CD14-positive monocyte (primary cell): ENCODE results near the gene SBF2. TPM values are rescaled to one million over a fixed set of nuclear protein-coding genes. Genes with fewer than 3 reads are reported as not detected.

Experiments
- DNase-seq, 3 donors: peaks; one replicate each; pipeline ENCODE4 v3.0.0-alpha.2; 2011 to 2022
- H2AFZ ChIP-seq: 2 replicates; pipeline ENCODE4 v1.6.0; 2012; ENCODE audit warnings: mild to moderate bottlenecking, low read depth, low read length, inconsistent platforms; ENCODE audit not compliant: insufficient read depth, poor library complexity, severe bottlenecking
- H3K27ac ChIP-seq, 2 donors: 1 replicate in 1 of 2; 2 replicates in 1 of 2; pipeline ENCODE4 v1.5.1; 2012 to 2013; ENCODE audit warnings: low read length in 2 of 2, control low read depth in 1 of 2, inconsistent platforms in 1 of 2, low read depth in 1 of 2, mild to moderate bottlenecking in 1 of 2
- H3K27me3 ChIP-seq, 2 donors: one replicate each; pipeline versions ENCODE4 v1.6.0 to v1.6.1; 2011 to 2013; ENCODE audit warnings: low read length in 2 of 2; ENCODE audit not compliant: control insufficient read depth in 2 of 2, insufficient read depth in 2 of 2
- H3K36me3 ChIP-seq, 2 donors: replicated peaks in 1 of 2; 1 replicate in 1 of 2; 2 replicates in 1 of 2; pipeline versions ENCODE4 v1.5.1 to v1.6.1; 2012 to 2013; ENCODE audit warnings: low read length in 2 of 2, control low read depth in 1 of 2, inconsistent platforms in 1 of 2, mild to moderate bottlenecking in 1 of 2; ENCODE audit not compliant: insufficient read depth in 2 of 2, control insufficient read depth in 1 of 2
- H3K4me1 ChIP-seq, 2 donors: 1 replicate in 1 of 2; 2 replicates in 1 of 2; pipeline versions ENCODE4 v1.5.1 to v1.6.1; 2012 to 2013; ENCODE audit warnings: low read length in 2 of 2, control low read depth in 1 of 2, inconsistent platforms in 1 of 2, mild to moderate bottlenecking in 1 of 2, moderate library complexity in 1 of 2; ENCODE audit not compliant: insufficient read depth in 2 of 2, control insufficient read depth in 1 of 2
- H3K4me2 ChIP-seq: replicated peaks from 2 replicates; pipeline ENCODE3; 2012; ENCODE audit warnings: low read length, moderate library complexity, mild to moderate bottlenecking; ENCODE audit not compliant: poor library complexity, severe bottlenecking; ENCODE audit errors: extremely low read depth
- H3K4me3 ChIP-seq, 3 experiments: fragments of 200-600 bp in 1 of 3; sonication (generic) in 1 of 3; replicated peaks in 1 of 3; 1 replicate in 2 of 3; 2 replicates in 1 of 3; pipeline ENCODE4 v1.5.1; 2011 to 2013; ENCODE audit warnings: low read length in 3 of 3, mild to moderate bottlenecking in 3 of 3, control low read depth in 2 of 3, low read depth in 2 of 3, inconsistent platforms in 1 of 3, moderate library complexity in 1 of 3
- H3K79me2 ChIP-seq: 2 replicates; pipeline ENCODE4 v1.6.0; 2012; ENCODE audit warnings: mild to moderate bottlenecking, control low read depth, inconsistent platforms, low read length, moderate library complexity; ENCODE audit not compliant: insufficient read depth
- H3K9ac ChIP-seq: 2 replicates; pipeline ENCODE4 v1.6.0; 2017; ENCODE audit warnings: low read length, mild to moderate bottlenecking; ENCODE audit not compliant: insufficient read depth, poor library complexity, severe bottlenecking
- H3K9me3 ChIP-seq, 2 donors: replicated peaks in 1 of 2; 1 replicate in 1 of 2; 2 replicates in 1 of 2; pipeline versions ENCODE4 v1.5.1 to v1.6.1; 2012 to 2013; ENCODE audit warnings: low read length in 2 of 2, control low read depth in 1 of 2; ENCODE audit not compliant: control insufficient read depth in 1 of 2, insufficient read depth in 1 of 2
- H4K20me1 ChIP-seq: 2 replicates; pipeline ENCODE4 v1.6.0; 2012; ENCODE audit warnings: mild to moderate bottlenecking, low read length, control low read depth, moderate library complexity; ENCODE audit not compliant: insufficient read depth
- H3K27ac Mint-ChIP-seq, 7 donors: one replicate each; pipeline ENCODE4 v1.8.0; 2020; ENCODE audit warnings: mild to moderate bottlenecking in 7 of 7, mixed read lengths in 7 of 7, moderate library complexity in 6 of 7, inconsistent platforms in 2 of 7
- H3K27me3 Mint-ChIP-seq, 3 donors: one replicate each; pipeline ENCODE4 v1.8.0; 2021 to 2022; ENCODE audit warnings: low read depth in 3 of 3, mild to moderate bottlenecking in 3 of 3, mixed read lengths in 3 of 3, moderate library complexity in 3 of 3, inconsistent platforms in 1 of 3
- H3K36me3 Mint-ChIP-seq, 2 donors: one replicate each; pipeline ENCODE4 v1.8.0; 2020; ENCODE audit warnings: mixed read lengths in 2 of 2, inconsistent platforms in 1 of 2, mild to moderate bottlenecking in 1 of 2
- H3K4me1 Mint-ChIP-seq: one replicate; pipeline ENCODE4 v1.8.0; 2020; ENCODE audit warnings: mild to moderate bottlenecking, mixed read lengths
- H3K4me3 Mint-ChIP-seq, 2 donors: one replicate each; pipeline ENCODE4 v1.8.0; 2020; ENCODE audit warnings: mild to moderate bottlenecking in 2 of 2, mixed read lengths in 2 of 2, moderate library complexity in 1 of 2
- H3K9me3 Mint-ChIP-seq, 7 donors: one replicate each; pipeline ENCODE4 v1.8.0; 2020 to 2022; ENCODE audit warnings: mixed read lengths in 7 of 7, mild to moderate bottlenecking in 6 of 7, moderate library complexity in 6 of 7, inconsistent platforms in 2 of 7
- WGBS: methylation state at CpG from one replicate; pipeline ENCODE4 v1.1.5; 2013; ENCODE audit warnings: missing lambda C conversion rate; ENCODE audit not compliant: insufficient coverage; 5-methylcytosine and 5-hydroxymethylcytosine counted together
- intact Hi-C, 2 donors: fragments of 100-400 bp; cut with micrococcal nuclease; formaldehyde crosslinking; loops; one replicate each; pipeline versions ENCODE4 v1.15.0 to v1.15.1; 2023
- polyA plus RNA-seq, 3 donors: library from polyadenylated mRNA; depleted of rRNA in 1 of 3; unstranded in 2 of 3; stranded (reverse) in 1 of 3; fragments of 300-500 nt in 2 of 3; fragments of >200 nt in 1 of 3; fragmentation: Illumina TruSeq in 2 of 3; gene quantifications; 1 replicate in 2 of 3; 2 replicates in 1 of 3; pipeline ENCODE4 v1.2.3, GENCODE V29; 2012 to 2021
- TF ChIP-seq, protein P1 (sequence below): fragments of 200-600 bp; IDR thresholded peaks from one replicate; pipeline ENCODE4 v1.8.0; 2022; ENCODE audit warnings: antibody characterized with exemption, mild to moderate bottlenecking

The SBF2 gene
- polyA plus RNA-seq, 3 donors: 8.9 to 30.7 (median 16.4) TPM

DNA sequence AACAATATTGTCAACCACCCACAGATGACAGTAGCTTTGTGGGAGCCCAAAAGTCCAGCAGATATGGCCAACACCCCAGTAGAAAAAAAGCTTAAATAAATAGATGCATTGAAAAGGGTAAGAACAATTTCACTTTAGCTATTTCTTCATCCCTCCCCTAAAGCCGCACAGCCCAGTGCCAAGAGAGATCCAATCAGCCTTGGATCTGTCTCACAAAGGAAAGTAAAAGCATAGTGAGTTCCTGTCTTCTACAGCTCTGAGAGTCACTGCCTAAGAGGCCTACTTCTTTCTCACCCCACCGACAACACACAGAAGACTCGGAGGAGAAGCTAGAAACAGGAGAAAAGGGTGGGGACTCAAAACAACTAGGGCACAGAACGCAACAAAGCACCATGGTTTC lies 196.4 kb downstream of the SBF2 start:
- H3K36me3 ChIP-seq: peaks cover 0 to 26% of the 10 kb centered on the region in 2 donors
- intact Hi-C loops: no loop called here

DNA sequence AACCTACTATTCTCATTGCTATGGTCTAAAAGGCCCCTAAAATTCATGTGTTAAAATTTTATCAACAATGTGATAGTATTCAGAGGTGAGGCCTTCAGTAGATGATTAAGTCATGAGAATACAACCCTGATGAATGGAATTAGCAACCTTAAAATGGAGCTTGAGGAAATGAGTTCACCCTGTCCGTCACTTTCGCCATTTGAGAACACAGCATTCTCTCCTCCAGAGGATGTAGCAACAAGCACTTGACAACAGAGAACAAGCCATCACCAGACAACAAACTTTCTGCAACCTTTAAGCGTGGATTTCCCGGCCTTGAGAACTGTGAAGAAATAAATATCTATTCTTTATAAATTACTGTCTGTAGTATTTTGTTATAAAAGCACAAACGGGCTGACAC lies 197.0 kb downstream of the SBF2 start:
- Mint-ChIP-seq H3K4me1 (peaks cover 20% of the 10 kb centered on the region), H3K4me3 (no peak overlapping the region), H3K27me3 (peaks cover 0 to 2% (median 1%) of the 10 kb centered on the region in 3 donors), H3K9me3 (peaks cover 18 to 37% (median 26%) of the 10 kb centered on the region in 7 donors), H3K36me3 (peaks cover 17 to 34% of the 10 kb centered on the region in 2 donors), H3K27ac (no peak overlapping the region)
- Histone ChIP-seq H3K27me3 (no peaks in the 10 kb centered on the region), H3K4me1 (peaks cover 5 to 11% of the 10 kb centered on the region in 2 donors), H3K27ac (no peak overlapping the region), H3K4me2 (no peak overlapping the region), H3K79me2 (no peaks in the 10 kb centered on the region), H3K36me3 (peaks cover 0 to 26% of the 10 kb centered on the region in 2 donors), H3K9me3 (peaks cover 11 to 29% of the 10 kb centered on the region in 2 donors), H3K9ac (no peak overlapping the region), H2AFZ (no peak overlapping the region), H4K20me1 (peaks cover 30% of the 10 kb centered on the region), H3K4me3 (no peak overlapping the region)
- TF ChIP-seq, protein P1, sequence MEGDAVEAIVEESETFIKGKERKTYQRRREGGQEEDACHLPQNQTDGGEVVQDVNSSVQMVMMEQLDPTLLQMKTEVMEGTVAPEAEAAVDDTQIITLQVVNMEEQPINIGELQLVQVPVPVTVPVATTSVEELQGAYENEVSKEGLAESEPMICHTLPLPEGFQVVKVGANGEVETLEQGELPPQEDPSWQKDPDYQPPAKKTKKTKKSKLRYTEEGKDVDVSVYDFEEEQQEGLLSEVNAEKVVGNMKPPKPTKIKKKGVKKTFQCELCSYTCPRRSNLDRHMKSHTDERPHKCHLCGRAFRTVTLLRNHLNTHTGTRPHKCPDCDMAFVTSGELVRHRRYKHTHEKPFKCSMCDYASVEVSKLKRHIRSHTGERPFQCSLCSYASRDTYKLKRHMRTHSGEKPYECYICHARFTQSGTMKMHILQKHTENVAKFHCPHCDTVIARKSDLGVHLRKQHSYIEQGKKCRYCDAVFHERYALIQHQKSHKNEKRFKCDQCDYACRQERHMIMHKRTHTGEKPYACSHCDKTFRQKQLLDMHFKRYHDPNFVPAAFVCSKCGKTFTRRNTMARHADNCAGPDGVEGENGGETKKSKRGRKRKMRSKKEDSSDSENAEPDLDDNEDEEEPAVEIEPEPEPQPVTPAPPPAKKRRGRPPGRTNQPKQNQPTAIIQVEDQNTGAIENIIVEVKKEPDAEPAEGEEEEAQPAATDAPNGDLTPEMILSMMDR: no peak
- no peak for DNase-seq
- no CpG with 5 or more reads among the region's 5 CpGs for WGBS
- intact Hi-C loops: no loop called here

More for the DNA sequence above, 196.4 kb downstream of the SBF2 start:
- Histone ChIP-seq H3K27ac (no peak overlapping the region), H3K9ac (no peak overlapping the region), H3K79me2 (no peaks in the 10 kb centered on the region), H3K4me2 (no peak overlapping the region), H4K20me1 (peaks cover 25% of the 10 kb centered on the region), H3K4me3 (no peak overlapping the region), H3K9me3 (peaks cover 11 to 29% of the 10 kb centered on the region in 2 donors), H2AFZ (no peak overlapping the region), H3K4me1 (peaks cover 3 to 4% of the 10 kb centered on the region in 2 donors), H3K27me3 (no peaks in the 10 kb centered on the region)
- peaks cover 17 to 38% of the 10 kb centered on the region in 2 donors for H3K36me3 Mint-ChIP-seq
- H3K27me3 Mint-ChIP-seq: peaks cover 0 to 2% (median 1%) of the 10 kb centered on the region in 3 donors
- H3K4me1 Mint-ChIP-seq: peaks cover 15% of the 10 kb centered on the region
- TF ChIP-seq, protein P1: no peak
- H3K27ac Mint-ChIP-seq: peak overlapping the region in 1 of 7 donors; percentile 6
- no peak for DNase-seq
- 100% methylated on average over 1 of the region's 4 CpGs for WGBS
- peaks cover 18 to 37% (median 26%) of the 10 kb centered on the region in 7 donors for H3K9me3 Mint-ChIP-seq
- H3K4me3 Mint-ChIP-seq: no peak overlapping the region
